ENCODE data around the gene FBRS. TPM values are rescaled to one million over a fixed set of nuclear protein-coding genes. Genes with fewer than 3 reads are reported as not detected.

The FBRS gene
- total RNA-seq, 2 experiments from 2014 or later = 36.8 to 89.8 TPM

DNA sequence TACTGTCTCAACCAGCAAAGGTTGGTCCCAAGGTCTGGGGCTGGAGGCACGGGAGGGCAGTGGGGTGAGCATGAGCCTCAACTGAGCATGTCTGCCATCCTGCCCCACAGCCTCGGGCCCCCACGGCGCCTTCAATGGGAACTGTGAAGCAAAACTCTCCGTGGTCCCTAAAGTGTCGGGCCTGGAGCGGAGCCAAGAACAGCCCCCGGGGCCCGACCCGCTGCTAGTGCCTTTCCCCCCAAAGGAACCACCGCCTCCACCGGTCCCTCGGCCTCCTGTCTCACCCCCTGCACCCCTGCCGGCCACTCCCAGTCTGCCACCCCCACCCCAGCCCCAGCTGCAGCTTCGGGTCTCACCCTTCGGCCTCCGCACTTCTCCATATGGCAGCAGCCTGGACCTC lies 4.2 kb downstream of the FBRS start:
- POLR2A ChIA-PET = no interaction called here
- BruUV-seq (replicated peaks) = no TSS peak
- Histone ChIP-seq H3K9me2 (ENCODE audit: insufficient read depth, low read length) (no peaks in the 10 kb centered on the region), H2AFZ (ENCODE audit: low read length) (no peak overlapping the region), H4K20me1 (ENCODE audit: insufficient read depth, low read length) (no peaks in the 10 kb centered on the region), H3K36me3 (ENCODE audit: insufficient read depth, low read length) (peaks cover 70% of the 10 kb centered on the region), H3K4me1 (ENCODE audit: insufficient read depth, low read length, poor library complexity, severe bottlenecking) (peaks cover 15% of the 10 kb centered on the region), H3K9me3 (ENCODE audit: low read length) (no peaks in the 10 kb centered on the region), H3K79me2 (ENCODE audit: insufficient read depth, low read depth, low read length) (peaks cover 26% of the 10 kb centered on the region), H3K27ac (ENCODE audit: low read depth, low read length, poor library complexity, severe bottlenecking) (no peak overlapping the region), H3K4me2 (ENCODE audit: low read length) (no peak overlapping the region), H3K4me3 (ENCODE audit: low read depth, low read length, poor library complexity, severe bottlenecking) (no peak overlapping the region)
- intact Hi-C loops (cut with micrococcal nuclease; ENCODE audit: unreplicated experiment) = no loop called here
- TF ChIP-seq CTCF (conservative IDR thresholded peaks at IDR 0.05; ENCODE audit: low read length) = no peak
- TF ChIP-seq EZH2phosphoT487 (IDR thresholded peaks at IDR 0.05; ENCODE audit: borderline replicate concordance, low read depth, low read length) = no peak
- CTCF ChIA-PET (ENCODE audit: unreplicated experiment) = no interaction called here
- no peak for DNase-seq (ENCODE audit: low spot score)

- POLR2A ChIA-PET = no interaction called here
- H3K4me1 ChIP-seq (ENCODE audit: insufficient read depth, low read length, poor library complexity, severe bottlenecking) = peaks cover 11% of the 10 kb centered on the region
Observed at GRCh38 chr16:30663038-30663437, 4.8 kb downstream of the FBRS start.

DNA sequence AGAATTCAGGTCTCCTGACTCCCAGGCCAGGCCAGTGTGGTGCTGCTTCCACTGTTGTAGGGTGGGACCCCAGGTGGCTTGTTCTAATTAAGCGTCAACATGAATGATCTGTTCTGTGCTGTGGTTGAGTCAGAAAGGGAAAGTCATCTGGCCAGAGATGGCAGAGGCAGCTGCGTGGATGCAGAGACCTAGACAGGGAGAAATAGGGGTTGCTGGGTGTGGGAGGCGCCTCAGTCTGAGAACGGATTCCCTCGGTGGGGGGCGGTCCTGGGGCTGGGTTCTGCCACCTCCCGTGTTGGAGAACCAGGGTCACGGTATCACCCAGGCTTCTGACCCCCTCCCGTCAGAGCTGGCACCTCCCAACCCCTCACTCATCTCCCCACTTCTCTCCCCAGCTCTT lies 5.6 kb downstream of the FBRS start:
- H3K79me2 ChIP-seq (ENCODE audit: insufficient read depth, low read depth, low read length) = peaks cover 26% of the 10 kb centered on the region
- no peak overlapping the region for H2AFZ ChIP-seq (ENCODE audit: low read length)
- no TSS peak for BruUV-seq (replicated peaks)
- TF ChIP-seq CTCF (conservative IDR thresholded peaks at IDR 0.05; ENCODE audit: low read length) (no peak), EZH2phosphoT487 (IDR thresholded peaks at IDR 0.05; ENCODE audit: borderline replicate concordance, low read depth, low read length) (no peak)
- no peaks in the 10 kb centered on the region for H3K9me3 ChIP-seq (ENCODE audit: low read length)
- H3K9me2 ChIP-seq (ENCODE audit: insufficient read depth, low read length) = no peaks in the 10 kb centered on the region
- H3K4me1 ChIP-seq (ENCODE audit: insufficient read depth, low read length, poor library complexity, severe bottlenecking) = peaks cover 11% of the 10 kb centered on the region
- no peak for DNase-seq (ENCODE audit: low spot score)
- CTCF ChIA-PET (ENCODE audit: unreplicated experiment) = no interaction called here
- peaks cover 82% of the 10 kb centered on the region for H3K36me3 ChIP-seq (ENCODE audit: insufficient read depth, low read length)
- intact Hi-C loops (cut with micrococcal nuclease; ENCODE audit: unreplicated experiment) = no loop called here
- H3K4me2 ChIP-seq (ENCODE audit: low read length) = no peak overlapping the region
- POLR2A ChIA-PET = no interaction called here
- H3K4me3 ChIP-seq (ENCODE audit: low read depth, low read length, poor library complexity, severe bottlenecking) = no peak overlapping the region
- no peaks in the 10 kb centered on the region for H4K20me1 ChIP-seq (ENCODE audit: insufficient read depth, low read length)
- no peak overlapping the region for H3K27ac ChIP-seq (ENCODE audit: low read depth, low read length, poor library complexity, severe bottlenecking)

More at GRCh38 chr16:30663038-30663437, 4.8 kb downstream of the FBRS start:
- no peak overlapping the region for H3K27ac ChIP-seq (ENCODE audit: low read depth, low read length, poor library complexity, severe bottlenecking)
- H3K9me2 ChIP-seq (ENCODE audit: insufficient read depth, low read length) = no peaks in the 10 kb centered on the region
- no peak for TF ChIP-seq CTCF (conservative IDR thresholded peaks at IDR 0.05; ENCODE audit: low read length)
- no peak for TF ChIP-seq EZH2phosphoT487 (IDR thresholded peaks at IDR 0.05; ENCODE audit: borderline replicate concordance, low read depth, low read length)
- H3K4me2 ChIP-seq (ENCODE audit: low read length) = no peak overlapping the region
- no TSS peak for BruUV-seq (replicated peaks)
- no peaks in the 10 kb centered on the region for H4K20me1 ChIP-seq (ENCODE audit: insufficient read depth, low read length)
- no peak overlapping the region for H3K4me3 ChIP-seq (ENCODE audit: low read depth, low read length, poor library complexity, severe bottlenecking)
- DNase-seq (ENCODE audit: low spot score) = no peak
- intact Hi-C loops (cut with micrococcal nuclease; ENCODE audit: unreplicated experiment) = no loop called here
- CTCF ChIA-PET (ENCODE audit: unreplicated experiment) = no interaction called here
- H3K9me3 ChIP-seq (ENCODE audit: low read length) = no peaks in the 10 kb centered on the region
- peaks cover 26% of the 10 kb centered on the region for H3K79me2 ChIP-seq (ENCODE audit: insufficient read depth, low read depth, low read length)
- H2AFZ ChIP-seq (ENCODE audit: low read length) = no peak overlapping the region
- peaks cover 76% of the 10 kb centered on the region for H3K36me3 ChIP-seq (ENCODE audit: insufficient read depth, low read length)
